HG02588 (cell line): ENCODE results near the gene TACO1.

ENCODE experiments used
- ATAC-seq: cut with Tn5 transposase; IDR thresholded peaks from one replicate; pipeline ENCODE4 v1.9.1; 2021; ENCODE audit warnings: mild to moderate bottlenecking, moderate library complexity; ENCODE audit not compliant: unreplicated experiment

The TACO1 gene

GRCh38 chr17:63600569-63601438 is at the start of gene TACO1:
TSS of gene TACO1 (plus strand) at chr17:63600895. CDS start at chr17:63601084, 189 bp downstream.
- peak; percentile 88 for ATAC-seq

GRCh38 chr17:63552211-63552610 is 48.5 kb upstream of the TACO1 start:
- no peak for ATAC-seq

- ATAC-seq, result no peak
Observed at GRCh38 chr17:63555500-63556156, 45.1 kb upstream of the TACO1 start.

- ATAC-seq, result no peak
Observed at GRCh38 chr17:63557416-63557815, 43.3 kb upstream of the TACO1 start.

- no peak for ATAC-seq
Observed at GRCh38 chr17:63558441-63558840, 42.3 kb upstream of the TACO1 start.

GRCh38 chr17:63561819-63562218 is 38.9 kb upstream of the TACO1 start:
- ATAC-seq, result no peak

GRCh38 chr17:63563339-63563738 is 37.4 kb upstream of the TACO1 start:
- ATAC-seq, result no peak

GRCh38 chr17:63564562-63564961 is 36.1 kb upstream of the TACO1 start:
- no peak for ATAC-seq

- no peak for ATAC-seq
Observed at GRCh38 chr17:63567229-63567628, 33.5 kb upstream of the TACO1 start.

GRCh38 chr17:63568563-63568962 is 32.1 kb upstream of the TACO1 start:
- ATAC-seq, result no peak

GRCh38 chr17:63571632-63572310 is 28.9 kb upstream of the TACO1 start:
- no peak for ATAC-seq

GRCh38 chr17:63573634-63574033 is 27.1 kb upstream of the TACO1 start:
- ATAC-seq, result no peak

- ATAC-seq, result no peak
Observed at GRCh38 chr17:63578027-63578768, 22.5 kb upstream of the TACO1 start.

GRCh38 chr17:63578769-63579111 is 22.0 kb upstream of the TACO1 start:
- ATAC-seq, result no peak

GRCh38 chr17:63579633-63580032 is 21.1 kb upstream of the TACO1 start:
- no peak for ATAC-seq

- no peak for ATAC-seq
Observed at GRCh38 chr17:63587770-63588169, 12.9 kb upstream of the TACO1 start.

GRCh38 chr17:63588797-63589196 is 11.9 kb upstream of the TACO1 start:
- no peak for ATAC-seq

- no peak for ATAC-seq
Observed at GRCh38 chr17:63589646-63590045, 11.0 kb upstream of the TACO1 start.

GRCh38 chr17:63592797-63593196 is 7.9 kb upstream of the TACO1 start:
- ATAC-seq, result no peak

- no peak for ATAC-seq
Observed at GRCh38 chr17:63595132-63595531, 5.6 kb upstream of the TACO1 start.
